CD4-positive, alpha-beta T cell (primary cell): ENCODE measurements around the gene ZNF155. TPM values are rescaled to one million over a fixed set of nuclear protein-coding genes. Genes with fewer than 3 reads are reported as not detected.

Source experiments
- ATAC-seq: fragments of 200-7000 bp; cut with Tn5 transposase; one replicate; pipeline ENCODE4 v1.10.0; 2022; ENCODE audit warnings: mild to moderate bottlenecking; ENCODE audit not compliant: poor library complexity
- CTCF ChIA-PET: fragments of 350-600 bp; sonication (Branson Sonifier 250); formaldehyde crosslinking; loops from one replicate; lab custom pipeline; 2021; ENCODE audit warnings: antibody characterized with exemption, inconsistent platforms; lab: Charles Lee
- POLR2A ChIA-PET: fragments of 350-600 bp; sonication (Branson Sonifier 250); formaldehyde crosslinking; loops from one replicate; lab custom pipeline; 2021; ENCODE audit warnings: antibody characterized with exemption, inconsistent platforms; lab: Charles Lee
- DNase-seq, 14 experiments: peaks; one replicate each; pipeline ENCODE4 v3.0.0-alpha.2; 2013 to 2020; ENCODE audit warnings: mixed read lengths in 2 of 14
- H3K27ac ChIP-seq, 2 donors: one replicate each; pipeline versions ENCODE4 v1.5.1 to v1.7.0; 2013; ENCODE audit warnings: low read length in 2 of 2, low read depth in 1 of 2, mild to moderate bottlenecking in 1 of 2
- H3K27me3 ChIP-seq, 2 experiments: 1 replicate in 1 of 2; 2 replicates in 1 of 2; pipeline versions ENCODE4 v1.6.1 to v1.7.0; 2013; ENCODE audit warnings: low read length in 2 of 2, control low read depth in 1 of 2, mild to moderate bottlenecking in 1 of 2, moderate library complexity in 1 of 2; ENCODE audit not compliant: insufficient read depth in 2 of 2, control insufficient read depth in 1 of 2
- H3K36me3 ChIP-seq: one replicate; pipeline ENCODE4 v1.6.1; 2013; ENCODE audit warnings: low read length, control low read depth; ENCODE audit not compliant: insufficient read depth
- H3K4me1 ChIP-seq: one replicate; pipeline ENCODE4 v1.6.1; 2013; ENCODE audit warnings: low read length, control low read depth; ENCODE audit not compliant: insufficient read depth
- H3K4me3 ChIP-seq: one replicate; pipeline ENCODE4 v1.5.1; 2013; ENCODE audit warnings: mild to moderate bottlenecking, low read length, moderate library complexity
- H3K9me3 ChIP-seq, 2 experiments: 1 replicate in 1 of 2; 2 replicates in 1 of 2; pipeline versions ENCODE4 v1.6.1 to v1.7.0; 2013; ENCODE audit warnings: low read length in 2 of 2, mild to moderate bottlenecking in 2 of 2, control low read depth in 1 of 2, moderate library complexity in 1 of 2; ENCODE audit not compliant: control insufficient read depth in 1 of 2, insufficient read depth in 1 of 2
- H3K27ac Mint-ChIP-seq: one replicate; pipeline ENCODE4 v1.8.0; 2020; ENCODE audit warnings: mixed read lengths
- H3K27me3 Mint-ChIP-seq: one replicate; pipeline ENCODE4 v1.8.0; 2021; ENCODE audit warnings: mixed read lengths
- H3K36me3 Mint-ChIP-seq: one replicate; pipeline ENCODE4 v1.8.0; 2021; ENCODE audit warnings: low read depth, mixed read lengths
- H3K4me1 Mint-ChIP-seq: one replicate; pipeline ENCODE4 v1.8.0; 2021; ENCODE audit warnings: low read depth, mixed read lengths
- H3K4me3 Mint-ChIP-seq: one replicate; pipeline ENCODE4 v1.8.0; 2020; ENCODE audit warnings: mild to moderate bottlenecking, mixed read lengths
- H3K9me3 Mint-ChIP-seq: one replicate; pipeline ENCODE4 v1.8.0; 2020; ENCODE audit warnings: mixed read lengths
- intact Hi-C, 2 experiments: fragments of 100-400 bp; cut with DNase I in 1 of 2; cut with micrococcal nuclease in 1 of 2; formaldehyde crosslinking; loops; one replicate each; pipeline versions ENCODE4 v1.15.1 to v1.9.0; 2023 to 2025; cut with DNase I, micrococcal nuclease
- total RNA-seq, 174 experiments: library from RNA in 2 of 174; stranded (reverse) in 2 of 174; gene quantifications; one replicate each; pipeline ENCODE4 v1.2.3 and lab custom pipeline; 2021 to 2026
- TF ChIP-seq, protein P1 (sequence below): fragments of 200-600 bp; IDR thresholded peaks from one replicate; pipeline ENCODE4 v1.8.0; 2022; ENCODE audit warnings: antibody characterized with exemption, mild to moderate bottlenecking

The ZNF155 gene
- total RNA-seq, 2 experiments from 2014 or later = 3.5 to 4.0 TPM

DNA sequence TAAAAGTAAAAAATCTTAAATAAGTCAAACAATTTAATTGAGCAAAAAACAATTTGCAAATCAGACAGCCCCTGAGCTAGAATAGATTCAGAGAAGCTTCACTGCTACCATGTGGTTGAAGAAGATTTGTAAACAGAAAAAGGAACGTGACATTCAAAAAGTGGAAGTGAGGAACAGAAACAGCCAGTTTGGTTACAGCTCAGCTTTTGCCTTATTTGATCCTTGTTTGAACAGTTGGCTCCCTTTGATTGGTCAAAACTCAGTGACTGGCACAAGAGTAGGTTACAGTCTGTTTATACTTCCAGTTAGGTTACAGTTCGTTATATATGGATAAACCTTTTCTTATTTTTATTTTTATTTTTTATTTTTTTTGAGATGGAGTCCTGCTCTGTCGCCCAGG is 27.2 kb upstream of the ZNF155 start:
- no peak overlapping the region for H3K4me3 ChIP-seq
- ChIA-PET CTCF (no interaction called here), POLR2A (no interaction called here)
- H3K27ac ChIP-seq = no peak overlapping the region
- H3K36me3 ChIP-seq = no peaks in the 10 kb centered on the region
- peaks cover 6 to 13% of the 10 kb centered on the region in 2 experiments for H3K9me3 ChIP-seq
- no peak for ATAC-seq
- DNase-seq = no peak
- Mint-ChIP-seq H3K27ac (no peak overlapping the region), H3K36me3 (peaks cover 51% of the 10 kb centered on the region), H3K4me1 (peaks cover 4% of the 10 kb centered on the region), H3K4me3 (no peak overlapping the region), H3K27me3 (peaks cover 5% of the 10 kb centered on the region), H3K9me3 (peaks cover 18% of the 10 kb centered on the region)
- TF ChIP-seq, protein P1, sequence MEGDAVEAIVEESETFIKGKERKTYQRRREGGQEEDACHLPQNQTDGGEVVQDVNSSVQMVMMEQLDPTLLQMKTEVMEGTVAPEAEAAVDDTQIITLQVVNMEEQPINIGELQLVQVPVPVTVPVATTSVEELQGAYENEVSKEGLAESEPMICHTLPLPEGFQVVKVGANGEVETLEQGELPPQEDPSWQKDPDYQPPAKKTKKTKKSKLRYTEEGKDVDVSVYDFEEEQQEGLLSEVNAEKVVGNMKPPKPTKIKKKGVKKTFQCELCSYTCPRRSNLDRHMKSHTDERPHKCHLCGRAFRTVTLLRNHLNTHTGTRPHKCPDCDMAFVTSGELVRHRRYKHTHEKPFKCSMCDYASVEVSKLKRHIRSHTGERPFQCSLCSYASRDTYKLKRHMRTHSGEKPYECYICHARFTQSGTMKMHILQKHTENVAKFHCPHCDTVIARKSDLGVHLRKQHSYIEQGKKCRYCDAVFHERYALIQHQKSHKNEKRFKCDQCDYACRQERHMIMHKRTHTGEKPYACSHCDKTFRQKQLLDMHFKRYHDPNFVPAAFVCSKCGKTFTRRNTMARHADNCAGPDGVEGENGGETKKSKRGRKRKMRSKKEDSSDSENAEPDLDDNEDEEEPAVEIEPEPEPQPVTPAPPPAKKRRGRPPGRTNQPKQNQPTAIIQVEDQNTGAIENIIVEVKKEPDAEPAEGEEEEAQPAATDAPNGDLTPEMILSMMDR = no peak
- intact Hi-C loops = no loop called here
- H3K4me1 ChIP-seq = no peaks in the 10 kb centered on the region
- H3K27me3 ChIP-seq = no peaks in the 10 kb centered on the region

DNA sequence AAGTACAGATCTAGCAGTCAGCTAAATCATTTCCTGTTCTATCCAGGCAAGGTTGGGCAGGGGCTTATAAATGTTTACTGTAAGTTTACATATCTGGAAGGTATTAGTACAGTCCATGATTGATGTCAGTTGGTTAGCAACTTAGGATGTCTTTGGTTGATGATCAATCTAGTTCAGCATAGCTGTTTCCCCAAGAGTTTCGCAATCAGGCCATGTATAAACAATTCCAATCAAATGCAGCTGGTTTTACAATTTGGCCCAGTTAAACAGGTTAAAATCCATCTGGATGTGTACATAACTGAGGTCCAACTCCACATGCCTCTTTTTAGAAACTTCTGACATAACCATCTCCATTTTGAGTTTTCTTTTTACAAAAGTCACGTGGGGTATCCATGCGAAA is 26.1 kb upstream of the ZNF155 start:
- POLR2A ChIA-PET = no interaction called here
- H3K9me3 Mint-ChIP-seq = peaks cover 20% of the 10 kb centered on the region

GRCh38 chr19:43960411-43960810 is 23.6 kb upstream of the ZNF155 start:
- Histone ChIP-seq H3K4me1 (no peaks in the 10 kb centered on the region), H3K27me3 (no peaks in the 10 kb centered on the region), H3K27ac (no peak overlapping the region), H3K4me3 (no peak overlapping the region), H3K9me3 (peaks cover 10 to 27% of the 10 kb centered on the region in 2 experiments), H3K36me3 (peaks cover 3% of the 10 kb centered on the region)
- no peaks in the 10 kb centered on the region for H3K4me1 Mint-ChIP-seq
- no peaks in the 10 kb centered on the region for H3K27me3 Mint-ChIP-seq
- no peak overlapping the region for H3K4me3 Mint-ChIP-seq
- H3K9me3 Mint-ChIP-seq = peaks cover 15% of the 10 kb centered on the region
- ChIA-PET POLR2A (no interaction called here), CTCF (no interaction called here)
- ATAC-seq = no peak
- DNase-seq = no peak
- peaks cover 72% of the 10 kb centered on the region for H3K36me3 Mint-ChIP-seq
- H3K27ac Mint-ChIP-seq = no peak overlapping the region
- intact Hi-C loops = no loop called here
- TF ChIP-seq, protein P1 = no peak

More for the DNA sequence above, 26.1 kb upstream of the ZNF155 start:
- no peak overlapping the region for H3K27ac ChIP-seq
- H3K27ac Mint-ChIP-seq = no peak overlapping the region
- peaks cover 5% of the 10 kb centered on the region for H3K27me3 Mint-ChIP-seq
- DNase-seq = no peak
- no peaks in the 10 kb centered on the region for H3K27me3 ChIP-seq
- peaks cover 56% of the 10 kb centered on the region for H3K36me3 Mint-ChIP-seq
- no peaks in the 10 kb centered on the region for H3K4me1 Mint-ChIP-seq
- no peak overlapping the region for H3K4me3 ChIP-seq
- no peaks in the 10 kb centered on the region for H3K36me3 ChIP-seq
- no peaks in the 10 kb centered on the region for H3K4me1 ChIP-seq
- CTCF ChIA-PET = interaction anchor here (0.8 kb wide), 1 partner anchor 11 kb away, joined by 3 read pairs; no protein-coding TSS in a partner anchor
- TF ChIP-seq, protein P1 = no peak
- H3K9me3 ChIP-seq = peaks cover 10 to 14% of the 10 kb centered on the region in 2 experiments
- no peak for ATAC-seq
- intact Hi-C loops = no loop called here
- H3K4me3 Mint-ChIP-seq = no peak overlapping the region
